ENCODE measurements around the gene MRRF.

MRRF gene

DNA sequence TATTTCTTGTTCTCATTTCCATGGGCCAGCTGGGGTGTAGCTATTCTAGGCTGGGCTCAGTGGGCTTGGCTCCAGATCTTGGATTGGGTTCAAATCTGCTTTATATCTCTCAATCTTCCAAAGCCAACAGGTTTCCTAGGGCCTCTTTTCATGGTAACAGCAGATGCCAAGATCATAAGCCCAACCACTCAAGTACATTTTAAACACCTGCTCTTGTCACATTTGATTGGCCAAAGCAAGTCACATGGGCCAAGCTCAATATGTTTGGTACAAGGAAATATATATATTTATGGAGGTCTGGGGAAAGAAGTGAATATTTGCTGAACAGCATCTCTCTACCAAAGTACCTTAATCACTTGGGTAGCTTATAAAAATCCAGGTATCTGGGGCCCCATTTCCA is 49.5 kb downstream of the MRRF start:
- no peak overlapping the region for H3K9ac ChIP-seq (ENCODE audit: low read depth, low read length, poor library complexity, severe bottlenecking)
- no peaks in the 10 kb centered on the region for H3K9me3 ChIP-seq (ENCODE audit: insufficient read depth, low read depth, low read length)
- H3K4me3 ChIP-seq (ENCODE audit: low read length, poor library complexity, severe bottlenecking), result no peak overlapping the region
- no peaks in the 10 kb centered on the region for H3K9me2 ChIP-seq (replicated peaks; ENCODE audit: low read depth, low read length)
- no peaks in the 10 kb centered on the region for H3F3A ChIP-seq (ENCODE audit: low read depth)
- no peaks in the 10 kb centered on the region for H3K79me2 ChIP-seq (ENCODE audit: insufficient read depth, low read length)
- TF ChIP-seq CTCF (conservative IDR thresholded peaks at IDR 0.05; ENCODE audit: low read length), result no peak
- TF ChIP-seq EZH2phosphoT487 (IDR thresholded peaks at IDR 0.05; ENCODE audit: borderline replicate concordance), result no peak
- no peaks in the 10 kb centered on the region for H4K20me1 ChIP-seq (ENCODE audit: insufficient read depth, low read length, poor library complexity, severe bottlenecking)
- no peak overlapping the region for H2AFZ ChIP-seq (ENCODE audit: low read length)
- H3K27me3 ChIP-seq (ENCODE audit: insufficient read depth, low read length, poor library complexity, severe bottlenecking), result no peaks in the 10 kb centered on the region
- H3K4me1 ChIP-seq (ENCODE audit: insufficient read depth, low read length, poor library complexity, severe bottlenecking), result no peaks in the 10 kb centered on the region
- H3K4me2 ChIP-seq (ENCODE audit: low read depth, low read length, poor library complexity, severe bottlenecking), result no peak overlapping the region
- peaks cover 51% of the 10 kb centered on the region for H3K36me3 ChIP-seq (ENCODE audit: insufficient read depth, low read length)

DNA sequence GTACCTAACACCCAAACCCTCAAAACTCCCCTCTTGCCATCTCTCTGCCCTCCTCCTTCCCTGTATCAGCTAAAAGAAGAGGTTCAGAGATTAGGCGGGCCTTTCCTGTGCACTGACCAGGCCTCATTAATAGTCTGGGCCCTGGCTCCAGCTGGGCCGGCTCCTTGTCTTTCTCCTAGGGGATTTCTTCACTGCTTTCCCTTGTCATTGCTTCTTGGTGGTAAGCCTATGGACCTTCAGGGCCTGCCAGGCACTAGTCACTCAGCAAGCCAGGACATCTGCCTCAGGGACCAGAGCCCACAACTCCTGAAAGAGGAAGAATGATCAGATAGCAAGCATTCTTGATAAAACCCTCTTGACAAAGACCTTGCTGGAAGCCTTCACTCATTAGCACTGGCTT is 50.9 kb downstream of the MRRF start:
- peaks cover 46% of the 10 kb centered on the region for H3K36me3 ChIP-seq (ENCODE audit: insufficient read depth, low read length)
- no peaks in the 10 kb centered on the region for H3F3A ChIP-seq (ENCODE audit: low read depth)
- no peak overlapping the region for H3K9ac ChIP-seq (ENCODE audit: low read depth, low read length, poor library complexity, severe bottlenecking)
- no peaks in the 10 kb centered on the region for H3K27me3 ChIP-seq (ENCODE audit: insufficient read depth, low read length, poor library complexity, severe bottlenecking)
- TF ChIP-seq EZH2phosphoT487 (IDR thresholded peaks at IDR 0.05; ENCODE audit: borderline replicate concordance), result no peak
- TF ChIP-seq CTCF (conservative IDR thresholded peaks at IDR 0.05; ENCODE audit: low read length), result no peak
- H3K9me3 ChIP-seq (ENCODE audit: insufficient read depth, low read depth, low read length), result no peaks in the 10 kb centered on the region
- H2AFZ ChIP-seq (ENCODE audit: low read length), result no peak overlapping the region
- no peaks in the 10 kb centered on the region for H3K4me1 ChIP-seq (ENCODE audit: insufficient read depth, low read length, poor library complexity, severe bottlenecking)
- no peaks in the 10 kb centered on the region for H3K79me2 ChIP-seq (ENCODE audit: insufficient read depth, low read length)
- no peak overlapping the region for H3K4me3 ChIP-seq (ENCODE audit: low read length, poor library complexity, severe bottlenecking)
- no peaks in the 10 kb centered on the region for H4K20me1 ChIP-seq (ENCODE audit: insufficient read depth, low read length, poor library complexity, severe bottlenecking)
- H3K4me2 ChIP-seq (ENCODE audit: low read depth, low read length, poor library complexity, severe bottlenecking), result no peak overlapping the region
- H3K9me2 ChIP-seq (replicated peaks; ENCODE audit: low read depth, low read length), result no peaks in the 10 kb centered on the region

GRCh38 chr9:122318284-122318683 is 53.6 kb downstream of the MRRF start:
- no peaks in the 10 kb centered on the region for H3K9me2 ChIP-seq (replicated peaks; ENCODE audit: low read depth, low read length)
- no peak overlapping the region for H3K4me3 ChIP-seq (ENCODE audit: low read length, poor library complexity, severe bottlenecking)
- H3K4me2 ChIP-seq (ENCODE audit: low read depth, low read length, poor library complexity, severe bottlenecking), result no peak overlapping the region
- no peaks in the 10 kb centered on the region for H3K4me1 ChIP-seq (ENCODE audit: insufficient read depth, low read length, poor library complexity, severe bottlenecking)
- no peak overlapping the region for H3K9ac ChIP-seq (ENCODE audit: low read depth, low read length, poor library complexity, severe bottlenecking)
- TF ChIP-seq EZH2phosphoT487 (IDR thresholded peaks at IDR 0.05; ENCODE audit: borderline replicate concordance) (no peak), CTCF (conservative IDR thresholded peaks at IDR 0.05; ENCODE audit: low read length) (no peak)
- peaks cover 36% of the 10 kb centered on the region for H3K36me3 ChIP-seq (ENCODE audit: insufficient read depth, low read length)
- H3F3A ChIP-seq (ENCODE audit: low read depth), result no peaks in the 10 kb centered on the region
- H4K20me1 ChIP-seq (ENCODE audit: insufficient read depth, low read length, poor library complexity, severe bottlenecking), result no peaks in the 10 kb centered on the region
- no peaks in the 10 kb centered on the region for H3K9me3 ChIP-seq (ENCODE audit: insufficient read depth, low read depth, low read length)
- no peak overlapping the region for H2AFZ ChIP-seq (ENCODE audit: low read length)
- no peaks in the 10 kb centered on the region for H3K27me3 ChIP-seq (ENCODE audit: insufficient read depth, low read length, poor library complexity, severe bottlenecking)
- no peaks in the 10 kb centered on the region for H3K79me2 ChIP-seq (ENCODE audit: insufficient read depth, low read length)
